ENCODE results near the gene IL13. TPM values are rescaled to one million over a fixed set of nuclear protein-coding genes. Genes with fewer than 3 reads are reported as not detected.

IL13 gene
- total RNA-seq, 1 experiment from 2014 or later = not detected

DNA sequence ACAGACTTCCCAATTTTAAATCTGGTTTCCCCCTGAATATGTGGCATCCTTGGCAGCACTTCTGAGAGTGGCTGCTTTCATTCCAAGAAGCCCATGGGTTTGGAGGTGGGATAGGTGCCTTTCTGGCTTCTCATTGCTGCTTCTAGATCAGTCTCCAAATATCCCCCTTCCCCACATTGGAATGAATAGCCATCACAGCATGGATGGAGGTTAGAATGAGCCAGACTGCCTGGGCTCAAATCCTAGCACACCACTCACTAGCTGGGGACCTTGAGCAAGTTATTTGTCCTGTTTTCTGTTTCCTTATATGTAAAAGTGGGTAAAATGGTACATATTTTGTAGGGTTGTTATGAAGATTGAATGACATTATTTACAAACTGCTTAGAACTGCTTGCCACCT is 13.8 kb upstream of the IL13 start:
- H2BK5ac ChIP-seq (ENCODE audit: insufficient read length, low read length) = no peak overlapping the region
- H4K8ac ChIP-seq (replicated peaks; ENCODE audit: insufficient read length, low read depth, low read length) = no peak overlapping the region
- H3K79me2 ChIP-seq (ENCODE audit: insufficient read depth, low read length) = no peaks in the 10 kb centered on the region
- H3K4ac ChIP-seq (ENCODE audit: low read depth, low read length) = no peak overlapping the region
- Mint-ChIP-seq H3K27me3 (ENCODE audit: low read depth) (peaks cover 15% of the 10 kb centered on the region), H3K4me1 (peaks cover 13 to 16% of the 10 kb centered on the region in 2 experiments), H3K4me3 (no peak overlapping the region), H3K27ac (no peak overlapping the region; a peak in 1 of 7 replicates), H3K9me3 (peaks cover 6 to 25% of the 10 kb centered on the region in 2 experiments; a peak in 4 of 5 replicates), H3K36me3 (ENCODE audit: insufficient read depth in 1 of 3, low read depth in 3 of 3) (peaks cover 2 to 35% (median 32%) of the 10 kb centered on the region in 3 experiments; a peak in 5 of 7 replicates)
- H2BK20ac ChIP-seq (ENCODE audit: low read depth, low read length, poor library complexity, severe bottlenecking) = no peak overlapping the region
- H2AFZ ChIP-seq (ENCODE audit: low read length) = no peak overlapping the region
- no peak overlapping the region for H2BK15ac ChIP-seq (ENCODE audit: low read depth, low read length)
- no peaks in the 10 kb centered on the region for H4K20me1 ChIP-seq (ENCODE audit: control insufficient read depth, insufficient read depth, insufficient read length)
- no peak overlapping the region for H3K9ac ChIP-seq (ENCODE audit: extremely low read depth, insufficient read length, low read length)
- H3K27ac ChIP-seq (ENCODE audit: insufficient read length, low read depth, low read length) = no peak overlapping the region
- H4K5ac ChIP-seq (ENCODE audit: insufficient read length, low read depth, low read length) = no peak overlapping the region
- DNase-seq = no peak
- no peak overlapping the region for H3T11ph ChIP-seq (ENCODE audit: low read length)
- peaks cover 9% of the 10 kb centered on the region for H3K9me3 ChIP-seq (ENCODE audit: control insufficient read depth, low read depth, low read length)
- peaks cover 4% of the 10 kb centered on the region; the same call in 1 of the 2 replicates for H3K4me1 ChIP-seq (ENCODE audit: insufficient read depth, low read length)
- H3K23me2 ChIP-seq (ENCODE audit: insufficient read length, low read depth, low read length, poor library complexity, severe bottlenecking) = no peaks in the 10 kb centered on the region
- no peaks in the 10 kb centered on the region for H3K79me1 ChIP-seq (ENCODE audit: insufficient read depth, low read depth, low read length, poor library complexity, severe bottlenecking)
- H2BK12ac ChIP-seq (ENCODE audit: insufficient read length, low read depth, low read length) = no peak overlapping the region
- H3K27me3 ChIP-seq (ENCODE audit: insufficient read depth, low read length) = no peaks in the 10 kb centered on the region
- H2AK5ac ChIP-seq (ENCODE audit: insufficient read length, low read length) = no peak overlapping the region
- no peak overlapping the region for H3K56ac ChIP-seq (ENCODE audit: insufficient read length, low read depth, low read length)
- no peak overlapping the region for H3K23ac ChIP-seq (ENCODE audit: insufficient read length, low read depth, low read length)
- no peak for TF ChIP-seq CTCF (conservative IDR thresholded peaks at IDR 0.05)
- no peak overlapping the region for H4K91ac ChIP-seq (ENCODE audit: insufficient read length, low read depth, low read length)
- no peak overlapping the region for H3K4me2 ChIP-seq (ENCODE audit: insufficient read depth, insufficient read length, low read length)
- H2BK120ac ChIP-seq (ENCODE audit: low read depth, low read length, poor library complexity, severe bottlenecking) = no peak overlapping the region
- no peak overlapping the region for H3K14ac ChIP-seq (ENCODE audit: insufficient read depth, low read length)
- no peak overlapping the region for H3K18ac ChIP-seq (ENCODE audit: insufficient read length, low read depth, low read length)

Data from H9 (cell line).